GM19328 (cell line): ENCODE results near the gene IL6.

Experiments
- ATAC-seq: cut with Tn5 transposase; IDR thresholded peaks from one replicate; pipeline ENCODE4 v1.9.1; 2021; ENCODE audit warnings: mild to moderate bottlenecking, moderate library complexity; ENCODE audit not compliant: unreplicated experiment

The IL6 gene

GRCh38 chr7:22726345-22726906, 574 bp upstream of the IL6 start:
- ATAC-seq, result peak; percentile 60

GRCh38 chr7:22727714-22728035, 675 bp downstream of the IL6 start:
- no peak for ATAC-seq

DNA sequence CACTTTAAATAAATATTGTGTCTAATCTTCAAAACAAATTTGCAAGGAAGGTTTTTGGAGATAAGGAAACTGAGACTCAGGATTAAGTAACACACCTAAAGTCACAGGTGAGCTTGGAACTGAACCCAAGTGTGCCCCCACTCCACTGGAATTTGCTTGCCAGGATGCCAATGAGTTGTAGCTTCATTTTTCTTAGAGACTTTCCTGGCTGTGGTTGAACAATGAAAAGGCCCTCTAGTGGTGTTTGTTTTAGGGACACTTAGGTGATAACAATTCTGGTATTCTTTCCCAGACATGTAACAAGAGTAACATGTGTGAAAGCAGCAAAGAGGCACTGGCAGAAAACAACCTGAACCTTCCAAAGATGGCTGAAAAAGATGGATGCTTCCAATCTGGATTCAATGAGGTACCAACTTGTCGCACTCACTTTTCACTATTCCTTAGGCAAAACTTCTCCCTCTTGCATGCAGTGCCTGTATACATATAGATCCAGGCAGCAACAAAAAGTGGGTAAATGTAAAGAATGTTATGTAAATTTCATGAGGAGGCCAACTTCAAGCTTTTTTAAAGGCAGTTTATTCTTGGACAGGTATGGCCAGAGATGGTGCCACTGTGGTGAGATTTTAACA, 1.5 kb downstream of the IL6 start:
- ATAC-seq, result no peak

DNA sequence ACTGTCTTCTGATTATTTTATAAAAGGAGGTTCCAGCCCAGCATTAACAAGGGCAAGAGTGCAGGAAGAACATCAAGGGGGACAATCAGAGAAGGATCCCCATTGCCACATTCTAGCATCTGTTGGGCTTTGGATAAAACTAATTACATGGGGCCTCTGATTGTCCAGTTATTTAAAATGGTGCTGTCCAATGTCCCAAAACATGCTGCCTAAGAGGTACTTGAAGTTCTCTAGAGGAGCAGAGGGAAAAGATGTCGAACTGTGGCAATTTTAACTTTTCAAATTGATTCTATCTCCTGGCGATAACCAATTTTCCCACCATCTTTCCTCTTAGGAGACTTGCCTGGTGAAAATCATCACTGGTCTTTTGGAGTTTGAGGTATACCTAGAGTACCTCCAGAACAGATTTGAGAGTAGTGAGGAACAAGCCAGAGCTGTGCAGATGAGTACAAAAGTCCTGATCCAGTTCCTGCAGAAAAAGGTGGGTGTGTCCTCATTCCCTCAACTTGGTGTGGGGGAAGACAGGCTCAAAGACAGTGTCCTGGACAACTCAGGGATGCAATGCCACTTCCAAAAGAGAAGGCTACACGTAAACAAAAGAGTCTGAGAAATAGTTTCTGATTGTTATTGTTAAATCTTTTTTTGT, 2.3 kb downstream of the IL6 start:
- no peak for ATAC-seq

- ATAC-seq, result no peak
These were observed 3.2 kb downstream of the IL6 start for GRCh38 chr7:22730066-22730710.

DNA sequence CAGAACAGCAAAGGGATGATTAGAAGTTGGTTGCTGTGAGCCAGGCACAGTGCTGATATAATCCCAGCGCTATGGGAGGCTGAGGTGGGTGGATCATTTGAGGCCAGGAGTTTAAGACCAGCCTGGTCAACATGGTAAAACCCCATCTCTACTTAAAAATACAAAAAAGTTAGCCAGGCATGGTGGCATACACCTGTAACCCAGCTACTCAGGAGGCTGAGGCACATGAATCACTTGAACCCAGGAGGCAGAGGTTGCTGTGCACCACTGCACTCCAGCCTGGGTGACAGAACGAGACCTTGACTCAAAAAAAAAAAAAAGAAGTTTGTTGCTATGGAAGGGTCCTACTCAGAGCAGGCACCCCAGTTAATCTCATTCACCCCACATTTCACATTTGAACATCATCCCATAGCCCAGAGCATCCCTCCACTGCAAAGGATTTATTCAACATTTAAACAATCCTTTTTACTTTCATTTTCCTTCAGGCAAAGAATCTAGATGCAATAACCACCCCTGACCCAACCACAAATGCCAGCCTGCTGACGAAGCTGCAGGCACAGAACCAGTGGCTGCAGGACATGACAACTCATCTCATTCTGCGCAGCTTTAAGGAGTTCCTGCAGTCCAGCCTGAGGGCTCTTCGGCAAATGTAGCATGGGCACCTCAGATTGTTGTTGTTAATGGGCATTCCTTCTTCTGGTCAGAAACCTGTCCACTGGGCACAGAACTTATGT, 4.1 kb downstream of the IL6 start:
- no peak for ATAC-seq

DNA sequence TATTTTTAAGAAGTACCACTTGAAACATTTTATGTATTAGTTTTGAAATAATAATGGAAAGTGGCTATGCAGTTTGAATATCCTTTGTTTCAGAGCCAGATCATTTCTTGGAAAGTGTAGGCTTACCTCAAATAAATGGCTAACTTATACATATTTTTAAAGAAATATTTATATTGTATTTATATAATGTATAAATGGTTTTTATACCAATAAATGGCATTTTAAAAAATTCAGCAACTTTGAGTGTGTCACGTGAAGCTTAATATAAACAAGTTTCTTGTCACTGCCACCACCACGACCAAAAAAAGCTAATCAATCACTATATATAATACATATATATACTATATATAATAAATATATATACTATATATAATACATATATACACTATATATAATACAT, 4.8 kb downstream of the IL6 start:
- ATAC-seq, result no peak

DNA sequence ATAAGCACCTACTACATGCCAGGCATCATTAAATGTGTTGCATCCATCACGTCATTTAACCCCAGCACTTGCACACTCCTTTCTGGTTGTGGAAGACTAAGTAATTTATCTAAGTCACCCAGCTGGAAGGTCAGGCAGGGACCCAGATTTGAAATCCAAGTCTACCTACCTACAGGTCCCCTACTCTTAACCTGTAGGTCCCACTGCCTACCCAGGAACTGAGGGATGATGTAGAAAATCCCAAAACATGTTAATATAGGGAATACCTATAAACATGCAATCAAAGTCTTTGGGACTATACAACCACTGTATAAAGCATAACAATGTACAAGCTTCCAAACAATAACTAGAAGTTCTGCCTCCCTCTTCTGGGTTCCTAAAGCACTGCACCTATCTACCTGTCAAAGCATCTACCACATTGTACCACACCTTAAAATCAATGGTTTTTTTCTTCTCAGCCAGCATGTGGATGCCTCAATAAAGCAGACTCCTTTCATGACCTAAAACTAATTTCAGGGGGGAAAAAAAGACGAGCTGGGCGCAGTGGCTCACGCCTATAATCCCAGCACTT, 5.6 kb downstream of the IL6 start:
- ATAC-seq, result no peak

DNA sequence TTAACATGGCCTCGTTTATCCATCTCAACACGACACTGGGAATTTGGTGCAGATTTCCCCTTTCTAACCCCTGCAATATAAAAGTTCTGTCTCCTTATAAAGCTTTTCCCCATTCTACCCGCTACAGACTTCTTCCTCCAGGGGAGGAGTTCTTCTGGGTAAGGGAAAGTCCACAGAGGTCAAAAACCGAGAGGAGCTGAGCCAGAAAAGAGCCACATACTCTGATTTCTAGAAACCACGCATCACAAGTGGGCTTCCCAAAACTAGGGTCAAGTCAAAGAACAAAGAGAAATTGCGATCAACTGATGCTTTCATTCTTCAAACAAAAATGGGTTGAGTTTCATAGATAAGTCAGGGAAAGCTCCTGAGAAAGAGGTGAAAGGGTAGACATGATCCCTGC, 6.8 kb downstream of the IL6 start:
- ATAC-seq, result no peak

- no peak for ATAC-seq
These were observed 16.0 kb downstream of the IL6 start for GRCh38 chr7:22743014-22743413.

- no peak for ATAC-seq
These were observed 24.3 kb downstream of the IL6 start for GRCh38 chr7:22751341-22751740.

DNA sequence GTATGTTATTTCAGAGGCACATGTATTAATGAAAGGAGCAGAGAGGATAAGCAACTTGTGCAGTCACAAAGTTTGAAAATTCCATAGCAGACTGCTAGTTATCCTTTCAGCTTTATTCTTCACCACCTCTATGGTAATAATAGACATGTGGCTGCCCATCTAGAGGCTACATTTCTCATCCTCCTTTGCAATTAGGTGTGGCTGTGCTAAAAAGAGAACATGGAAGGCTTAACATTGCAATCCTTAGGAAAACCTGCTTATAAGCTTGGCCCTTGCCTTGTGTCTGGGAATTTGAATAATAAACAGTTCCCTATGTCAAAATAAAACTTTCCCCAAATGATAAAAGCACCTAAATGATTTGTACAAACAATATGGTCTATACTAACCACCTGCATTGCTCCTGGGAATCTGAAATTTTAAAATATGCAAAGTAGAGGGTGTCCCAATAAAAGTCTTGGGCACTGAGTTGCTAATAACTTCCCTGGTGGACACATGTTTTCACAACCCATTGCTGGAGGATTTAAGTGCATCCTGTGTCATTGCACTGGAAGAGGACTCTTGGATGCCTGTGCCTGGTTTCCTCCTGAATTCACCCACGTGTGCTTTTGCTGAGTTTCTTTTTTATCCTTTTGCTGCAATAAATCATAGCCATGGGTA, 30.5 kb downstream of the IL6 start:
- no peak for ATAC-seq

DNA sequence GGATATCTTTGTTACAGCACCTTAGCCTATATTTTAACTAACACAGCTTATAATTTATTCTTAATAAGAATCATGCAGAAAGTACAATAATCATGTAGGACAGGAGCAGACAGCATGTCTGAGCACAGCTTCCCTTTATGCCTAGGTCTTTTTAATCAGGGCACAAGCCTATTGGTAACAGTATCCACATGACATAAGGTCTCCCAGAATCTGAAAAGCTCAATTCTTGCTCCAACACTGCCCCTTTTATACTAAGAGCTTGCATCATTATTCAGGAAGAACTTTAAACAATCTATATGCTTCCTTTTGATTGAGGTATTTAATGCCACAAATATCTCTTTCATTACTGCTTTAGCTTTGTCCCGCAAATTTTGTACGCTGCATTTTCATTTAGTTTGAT, 31.6 kb downstream of the IL6 start:
- ATAC-seq, result no peak

- ATAC-seq, result no peak
These were observed 32.7 kb downstream of the IL6 start for GRCh38 chr7:22759721-22760120.

DNA sequence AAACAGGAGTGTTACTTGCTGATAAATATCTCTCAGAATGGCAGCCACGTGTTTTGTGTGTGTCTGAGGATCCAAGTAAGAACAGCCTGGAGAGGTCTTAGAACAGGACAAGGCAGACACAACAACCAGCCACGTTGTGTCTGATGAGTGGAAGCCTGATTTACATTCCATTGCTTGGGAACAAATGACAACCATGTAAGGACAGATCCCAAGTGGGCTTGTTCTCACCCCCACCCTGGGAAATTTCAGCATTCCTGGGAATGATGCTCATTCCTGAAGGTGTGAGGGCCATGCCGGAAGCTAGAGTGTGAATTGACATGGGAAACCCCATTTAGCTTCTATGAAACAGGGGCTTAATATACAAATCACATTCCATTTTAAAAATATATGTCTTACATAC, 35.9 kb downstream of the IL6 start:
- ATAC-seq, result no peak

DNA sequence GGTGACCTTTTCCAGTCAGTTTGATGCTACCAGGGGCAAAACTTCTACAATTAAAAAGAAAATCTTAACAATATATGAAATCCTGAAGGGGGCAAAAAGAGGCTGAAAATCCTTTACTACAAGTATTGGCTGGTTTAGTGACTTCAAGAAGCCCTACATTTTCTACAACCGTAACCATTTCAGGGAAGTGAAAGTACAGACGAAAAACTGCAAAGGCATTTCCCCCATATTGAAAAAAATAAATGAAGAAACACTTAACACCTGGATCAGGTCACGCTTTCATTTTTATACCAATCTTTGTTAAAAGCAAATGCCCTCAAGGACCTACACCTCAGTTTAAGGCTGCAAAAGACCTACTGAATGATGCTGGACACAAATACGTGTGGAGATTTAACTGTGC, 38.6 kb downstream of the IL6 start:
- peak; percentile 75 for ATAC-seq

- no peak for ATAC-seq
These were observed 44.3 kb downstream of the IL6 start for GRCh38 chr7:22771194-22771871.

DNA sequence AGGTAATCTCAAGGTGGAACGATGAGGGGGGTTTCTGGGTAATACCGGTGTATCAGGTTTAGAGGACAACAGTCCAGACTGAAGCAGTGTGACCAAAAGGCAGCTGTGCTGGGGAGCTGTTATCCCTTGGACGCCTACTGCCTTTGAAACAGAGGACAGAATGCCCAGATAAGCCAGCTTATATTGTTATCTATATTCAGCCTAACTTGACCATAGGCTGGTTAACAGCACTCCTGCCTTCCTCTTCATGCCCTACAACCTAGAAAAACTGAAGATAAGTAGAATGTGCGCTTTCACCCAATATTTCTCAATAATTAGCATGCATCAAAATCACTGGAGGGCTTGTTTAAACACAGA, 44.9 kb downstream of the IL6 start:
- ATAC-seq, result no peak

DNA sequence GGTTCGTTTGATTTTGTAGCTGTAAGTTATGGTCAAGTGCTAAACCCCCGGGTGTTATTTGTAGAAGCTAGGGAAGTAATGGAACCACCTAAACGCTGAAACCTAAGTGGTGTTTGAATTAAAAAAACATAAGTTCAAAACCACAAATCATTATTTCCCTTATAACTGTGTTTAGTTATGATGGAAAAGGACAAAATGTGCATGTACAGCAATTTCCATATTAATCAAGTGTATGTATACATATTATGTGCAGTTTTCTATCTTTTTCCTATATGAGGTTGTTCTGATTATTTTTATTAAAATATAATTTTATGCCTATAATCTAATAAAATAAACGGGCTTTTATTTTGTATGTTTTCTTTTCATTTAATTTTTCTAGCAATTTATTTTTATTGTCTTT, 45.9 kb downstream of the IL6 start:
- ATAC-seq, result no peak

DNA sequence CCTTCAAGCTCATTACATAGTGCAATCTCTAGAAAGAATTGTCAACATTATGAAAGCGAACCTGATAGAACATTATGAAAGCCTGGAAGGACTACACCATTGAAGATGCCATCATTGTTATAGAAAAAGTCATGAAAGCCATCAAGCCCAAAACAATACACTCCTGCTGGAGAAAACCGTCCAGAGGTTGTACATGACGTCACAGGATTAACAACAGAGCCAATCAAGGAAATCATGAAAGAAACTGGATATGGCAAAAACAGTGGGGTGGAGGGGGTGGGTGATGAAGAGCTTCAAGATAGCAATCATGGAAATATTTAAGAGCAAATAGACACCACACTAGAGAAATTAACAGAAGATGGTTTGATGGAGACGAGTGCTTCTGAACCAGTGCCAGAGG, 50.0 kb downstream of the IL6 start:
- ATAC-seq, result no peak
